HCT116 (cell line): ENCODE results near the gene RAB33B. TPM values are rescaled to one million over a fixed set of nuclear protein-coding genes. Genes with fewer than 3 reads are reported as not detected.
"Not testable (repeated sequence)": the region's sequence is repeated elsewhere in the genome, so short reads cannot be mapped to it uniquely, and the experiment has no call there.

Source experiments
- ATAC-seq: fragments of 200-7000 bp; cut with Tn5 transposase; 2 replicates; pipeline ENCODE4 v1.9.1; 2020; ENCODE audit warnings: mild to moderate bottlenecking, moderate library complexity
- BruUV-seq: library from RNA; stranded (reverse); fragments of 400-500 nt; replicated peaks from 2 replicates; lab custom pipeline; 2021; lab: Mats Ljungman, UMichigan
- CTCF ChIA-PET: fragments of 300-600 bp; sonication (Branson Sonifier 250); formaldehyde crosslinking; loops from one replicate; lab custom pipeline; 2021; ENCODE audit warnings: antibody characterized with exemption; lab: Charles Lee
- POLR2A ChIA-PET: fragments of 300-600, 350-600 bp; sonication (Branson Sonifier 250); formaldehyde crosslinking; loops from one replicate; lab custom pipeline; 2021; ENCODE audit warnings: antibody characterized with exemption; lab: Charles Lee
- RAD21 ChIA-PET, 2 experiments: fragments of 300-600 bp; sonication (Branson Sonifier 250); formaldehyde crosslinking; loops; one replicate each; lab custom pipeline; 2023; ENCODE audit warnings: low total read pairs in 2 of 2; ENCODE audit not compliant: uncharacterized antibody in 2 of 2, unreplicated experiment in 2 of 2, low non-redundant PET in 1 of 2; lab: Charles Lee
- DNase-seq: peaks from one replicate; pipeline ENCODE4 v3.0.0-alpha.2; 2010; ENCODE audit warnings: low read depth, low spot score
- H2AFZ ChIP-seq: fragments of 200-600 bp; shearing (Covaris generic), sonication (generic); 2 replicates; pipeline ENCODE4 v1.6.1; 2017; ENCODE audit warnings: low read depth, mixed run types, mixed read lengths, antibody characterized with exemption, low read length; ENCODE audit not compliant: poor library complexity, severe bottlenecking
- H3K27ac ChIP-seq: 2 replicates; pipeline ENCODE4 v1.5.1; 2012; ENCODE audit warnings: low read depth, low read length
- H3K27me3 ChIP-seq: fragments of 200-600 bp; sonication (generic); 2 replicates; pipeline ENCODE4 v1.6.1; 2016; ENCODE audit warnings: mixed run types, low read length, mixed read lengths; ENCODE audit not compliant: insufficient read depth
- H3K36me3 ChIP-seq, 2 experiments: fragments of 200-500 bp in 1 of 2; fragments of 200-600 bp in 1 of 2; sonication (Bioruptor generic) in 1 of 2; sonication (generic) in 1 of 2; 2 replicates each; pipeline versions ENCODE4 v1.5.1 to v1.6.1; 2014 to 2016; ENCODE audit warnings: low read length in 2 of 2, inconsistent platforms in 1 of 2, mixed read lengths in 1 of 2, mixed run types in 1 of 2; ENCODE audit not compliant: insufficient read depth in 2 of 2, control insufficient read depth in 1 of 2
- H3K4me1 ChIP-seq, 2 experiments: fragments of 200-600 bp in 1 of 2; sonication (generic) in 1 of 2; 2 replicates each; pipeline versions ENCODE4 v1.5.1 to v1.6.1; 2012 to 2017; ENCODE audit warnings: low read length in 2 of 2, inconsistent platforms in 1 of 2, mild to moderate bottlenecking in 1 of 2, mixed read lengths in 1 of 2, mixed run types in 1 of 2, moderate library complexity in 1 of 2; ENCODE audit not compliant: insufficient read depth in 2 of 2, control insufficient read depth in 1 of 2
- H3K4me2 ChIP-seq: fragments of 200-600 bp; sonication (generic); 2 replicates; pipeline ENCODE4 v1.6.1; 2017; ENCODE audit warnings: mixed run types, low read length, mixed read lengths
- H3K4me3 ChIP-seq, 2 experiments: fragments of 200-600 bp in 1 of 2; sonication (generic) in 1 of 2; replicated peaks in 1 of 2; 2 replicates each; pipeline ENCODE4 v1.5.1; 2011 to 2016; ENCODE audit warnings: low read length in 2 of 2, control low read depth in 1 of 2, low read depth in 1 of 2, mild to moderate bottlenecking in 1 of 2, mixed read lengths in 1 of 2, mixed run types in 1 of 2
- H3K79me2 ChIP-seq: fragments of 200-600 bp; sonication (generic); 2 replicates; pipeline ENCODE4 v1.6.1; 2017; ENCODE audit warnings: mild to moderate bottlenecking, mixed run types, low read length, moderate library complexity, mixed read lengths; ENCODE audit not compliant: insufficient read depth
- H3K9ac ChIP-seq: fragments of 200-600 bp; sonication (generic); 2 replicates; pipeline ENCODE4 v1.6.1; 2016; ENCODE audit warnings: low read length, mixed read lengths
- H3K9me2 ChIP-seq: fragments of 200-600 bp; sonication (generic), shearing (Covaris generic); 2 replicates; pipeline ENCODE4 v1.6.1; 2017; ENCODE audit warnings: mixed run types, mild to moderate bottlenecking, moderate library complexity; ENCODE audit not compliant: insufficient read depth
- H3K9me3 ChIP-seq, 2 experiments: fragments of 200-500 bp in 1 of 2; fragments of 200-600 bp in 1 of 2; sonication (Bioruptor generic) in 1 of 2; sonication (generic) in 1 of 2; 2 replicates each; pipeline ENCODE4 v1.6.1; 2014 to 2017; ENCODE audit warnings: low read length in 2 of 2, mixed read lengths in 2 of 2, inconsistent platforms in 1 of 2, low read depth in 1 of 2, mild to moderate bottlenecking in 1 of 2, mixed run types in 1 of 2, moderate library complexity in 1 of 2; ENCODE audit not compliant: control insufficient read depth in 1 of 2, insufficient read depth in 1 of 2
- H4K20me1 ChIP-seq: fragments of 200-600 bp; sonication (generic), shearing (Covaris generic); 2 replicates; pipeline ENCODE4 v1.6.1; 2017; ENCODE audit warnings: mixed run types, mild to moderate bottlenecking, moderate library complexity; ENCODE audit not compliant: insufficient read depth
- CBX3 ChIP-seq: IDR thresholded peaks from 2 replicates; pipeline ENCODE4 v1.6.1; 2012; ENCODE audit warnings: low read depth
- CEBPB ChIP-seq: IDR thresholded peaks from 2 replicates; pipeline ENCODE4 v1.6.1; 2012; ENCODE audit warnings: low read depth
- FOSL1 ChIP-seq: IDR thresholded peaks from 2 replicates; pipeline ENCODE4 v1.6.1; 2012; ENCODE audit warnings: low read depth
- MAX ChIP-seq: IDR thresholded peaks from 2 replicates; pipeline ENCODE4 v1.6.1; 2012
- SRF ChIP-seq: IDR thresholded peaks from 2 replicates; pipeline ENCODE4 v1.6.1; 2012; ENCODE audit warnings: low read depth
- YY1 ChIP-seq: IDR thresholded peaks from 2 replicates; pipeline ENCODE4 v1.6.1; 2011; ENCODE audit warnings: low read length, low read depth, moderate library complexity, mild to moderate bottlenecking; ENCODE audit not compliant: insufficient replicate concordance; ENCODE audit errors: extremely low read depth
- intact Hi-C: fragments of 100-400 bp; cut with micrococcal nuclease; formaldehyde crosslinking; loops from 2 replicates; pipeline ENCODE4 v1.10.0; 2022
- total RNA-seq: library from RNA; stranded (reverse); gene quantifications from one replicate; pipeline ENCODE4 v1.2.1, GENCODE V29; 2021; ENCODE audit not compliant: unreplicated experiment

The RAB33B gene
- total RNA-seq, 1 experiment from 2014 or later = 5.4 TPM

- POLR2A ChIA-PET = no interaction called here
- TF ChIP-seq CBX3 (no peak), MAX (no peak), SRF (no peak), YY1 (no peak), FOSL1 (no peak), CEBPB (no peak)
- RAD21 ChIA-PET = no interaction called here
- H3K27me3 ChIP-seq = no peaks in the 10 kb centered on the region
- intact Hi-C loops = no loop called here
- BruUV-seq = no TSS peak
- H3K4me2 ChIP-seq = no peak overlapping the region
- no peaks in the 10 kb centered on the region for H3K9me2 ChIP-seq
- no peak overlapping the region for H2AFZ ChIP-seq
- no peak overlapping the region for H3K27ac ChIP-seq
- ATAC-seq (peak; percentile 69), DNase-seq (no peak)
- peaks cover 70% of the 10 kb centered on the region for H3K79me2 ChIP-seq
- H3K9me3 ChIP-seq = no peaks in the 10 kb centered on the region
- H4K20me1 ChIP-seq = no peaks in the 10 kb centered on the region
- H3K36me3 ChIP-seq = no peaks in the 10 kb centered on the region
- H3K4me3 ChIP-seq = no peak overlapping the region
- CTCF ChIA-PET = no interaction called here
- H3K9ac ChIP-seq = no peak overlapping the region
- peaks cover 8 to 18% of the 10 kb centered on the region in 2 experiments for H3K4me1 ChIP-seq
Observed at GRCh38 chr4:139461022-139461628, 7.2 kb downstream of the RAB33B start.

- H3K27me3 ChIP-seq, POLR2A ChIA-PET, H3K27ac ChIP-seq, H3K4me1 ChIP-seq, CTCF ChIA-PET, ATAC-seq, H3K4me3 ChIP-seq, H3K9me2 ChIP-seq, H3K9ac ChIP-seq, H4K20me1 ChIP-seq, H2AFZ ChIP-seq, RAD21 ChIA-PET, DNase-seq, H3K36me3 ChIP-seq, BruUV-seq, intact Hi-C loops, H3K9me3 ChIP-seq, H3K4me2 ChIP-seq: not testable (repeated sequence)
- peaks cover 51% of the 10 kb centered on the region for H3K79me2 ChIP-seq
Observed at GRCh38 chr4:139464512-139464911, 10.6 kb downstream of the RAB33B start.
